CD4-positive, alpha-beta T cell (primary cell): Measurements from ENCODE around the gene SMARCA2. TPM values are rescaled to one million over a fixed set of nuclear protein-coding genes. Genes with fewer than 3 reads are reported as not detected.

Experiments
- ATAC-seq: fragments of 200-7000 bp; cut with Tn5 transposase; one replicate; pipeline ENCODE4 v1.10.0; 2022; ENCODE audit warnings: mild to moderate bottlenecking; ENCODE audit not compliant: poor library complexity
- CTCF ChIA-PET: fragments of 350-600 bp; sonication (Branson Sonifier 250); formaldehyde crosslinking; loops from one replicate; lab custom pipeline; 2021; ENCODE audit warnings: antibody characterized with exemption, inconsistent platforms; lab: Charles Lee
- POLR2A ChIA-PET: fragments of 350-600 bp; sonication (Branson Sonifier 250); formaldehyde crosslinking; loops from one replicate; lab custom pipeline; 2021; ENCODE audit warnings: antibody characterized with exemption, inconsistent platforms; lab: Charles Lee
- DNase-seq, 14 experiments: peaks; one replicate each; pipeline ENCODE4 v3.0.0-alpha.2; 2013 to 2020; ENCODE audit warnings: mixed read lengths in 2 of 14
- H3K27ac ChIP-seq, 2 donors: one replicate each; pipeline versions ENCODE4 v1.5.1 to v1.7.0; 2013; ENCODE audit warnings: low read length in 2 of 2, low read depth in 1 of 2, mild to moderate bottlenecking in 1 of 2
- H3K27me3 ChIP-seq, 2 experiments: 1 replicate in 1 of 2; 2 replicates in 1 of 2; pipeline versions ENCODE4 v1.6.1 to v1.7.0; 2013; ENCODE audit warnings: low read length in 2 of 2, control low read depth in 1 of 2, mild to moderate bottlenecking in 1 of 2, moderate library complexity in 1 of 2; ENCODE audit not compliant: insufficient read depth in 2 of 2, control insufficient read depth in 1 of 2
- H3K36me3 ChIP-seq: one replicate; pipeline ENCODE4 v1.6.1; 2013; ENCODE audit warnings: low read length, control low read depth; ENCODE audit not compliant: insufficient read depth
- H3K4me1 ChIP-seq: one replicate; pipeline ENCODE4 v1.6.1; 2013; ENCODE audit warnings: low read length, control low read depth; ENCODE audit not compliant: insufficient read depth
- H3K4me3 ChIP-seq: one replicate; pipeline ENCODE4 v1.5.1; 2013; ENCODE audit warnings: mild to moderate bottlenecking, low read length, moderate library complexity
- H3K9me3 ChIP-seq, 2 experiments: 1 replicate in 1 of 2; 2 replicates in 1 of 2; pipeline versions ENCODE4 v1.6.1 to v1.7.0; 2013; ENCODE audit warnings: low read length in 2 of 2, mild to moderate bottlenecking in 2 of 2, control low read depth in 1 of 2, moderate library complexity in 1 of 2; ENCODE audit not compliant: control insufficient read depth in 1 of 2, insufficient read depth in 1 of 2
- H3K27ac Mint-ChIP-seq: one replicate; pipeline ENCODE4 v1.8.0; 2020; ENCODE audit warnings: mixed read lengths
- H3K27me3 Mint-ChIP-seq: one replicate; pipeline ENCODE4 v1.8.0; 2021; ENCODE audit warnings: mixed read lengths
- H3K36me3 Mint-ChIP-seq: one replicate; pipeline ENCODE4 v1.8.0; 2021; ENCODE audit warnings: low read depth, mixed read lengths
- H3K4me1 Mint-ChIP-seq: one replicate; pipeline ENCODE4 v1.8.0; 2021; ENCODE audit warnings: low read depth, mixed read lengths
- H3K4me3 Mint-ChIP-seq: one replicate; pipeline ENCODE4 v1.8.0; 2020; ENCODE audit warnings: mild to moderate bottlenecking, mixed read lengths
- H3K9me3 Mint-ChIP-seq: one replicate; pipeline ENCODE4 v1.8.0; 2020; ENCODE audit warnings: mixed read lengths
- CTCF ChIP-seq: fragments of 200-600 bp; IDR thresholded peaks from one replicate; pipeline ENCODE4 v1.8.0; 2022; ENCODE audit warnings: antibody characterized with exemption, mild to moderate bottlenecking
- intact Hi-C, 2 experiments: fragments of 100-400 bp; cut with DNase I in 1 of 2; cut with micrococcal nuclease in 1 of 2; formaldehyde crosslinking; loops; one replicate each; pipeline versions ENCODE4 v1.15.1 to v1.9.0; 2023 to 2025; cut with DNase I, micrococcal nuclease
- total RNA-seq, 174 experiments: library from RNA in 2 of 174; stranded (reverse) in 2 of 174; gene quantifications; one replicate each; pipeline ENCODE4 v1.2.3 and lab custom pipeline; 2021 to 2026

Gene SMARCA2
- total RNA-seq, 2 experiments from 2014 or later: 268 to 272 TPM

GRCh38 chr9:2065704-2066103, 50.6 kb downstream of the SMARCA2 start:
- Mint-ChIP-seq H3K27me3 (no peaks in the 10 kb centered on the region), H3K27ac (peak overlapping the region; percentile 57), H3K4me1 (peaks cover 20% of the 10 kb centered on the region), H3K9me3 (no peaks in the 10 kb centered on the region), H3K36me3 (peaks cover 89% of the 10 kb centered on the region), H3K4me3 (no peak overlapping the region)
- Histone ChIP-seq H3K4me1 (no peaks in the 10 kb centered on the region), H3K4me3 (no peak overlapping the region), H3K36me3 (peaks cover 66% of the 10 kb centered on the region), H3K9me3 (no peaks in the 10 kb centered on the region), H3K27me3 (no peaks in the 10 kb centered on the region), H3K27ac (no peak overlapping the region)
- ChIA-PET POLR2A (interaction anchor here (1.0 to 4.6 kb wide), 2 partner anchors 11 to 48 kb away, joined by 3 to 19 read pairs; no protein-coding TSS in a partner anchor), CTCF (no interaction called here)
- no peak for ATAC-seq
- no peak for TF ChIP-seq CTCF
- no peak for DNase-seq
- intact Hi-C loops: loop anchor here (5.0 kb wide), 4 partner anchors 48 to 358 kb away; partner anchors contain the start of gene SMARCA2 (in 1 of the 2)

DNA sequence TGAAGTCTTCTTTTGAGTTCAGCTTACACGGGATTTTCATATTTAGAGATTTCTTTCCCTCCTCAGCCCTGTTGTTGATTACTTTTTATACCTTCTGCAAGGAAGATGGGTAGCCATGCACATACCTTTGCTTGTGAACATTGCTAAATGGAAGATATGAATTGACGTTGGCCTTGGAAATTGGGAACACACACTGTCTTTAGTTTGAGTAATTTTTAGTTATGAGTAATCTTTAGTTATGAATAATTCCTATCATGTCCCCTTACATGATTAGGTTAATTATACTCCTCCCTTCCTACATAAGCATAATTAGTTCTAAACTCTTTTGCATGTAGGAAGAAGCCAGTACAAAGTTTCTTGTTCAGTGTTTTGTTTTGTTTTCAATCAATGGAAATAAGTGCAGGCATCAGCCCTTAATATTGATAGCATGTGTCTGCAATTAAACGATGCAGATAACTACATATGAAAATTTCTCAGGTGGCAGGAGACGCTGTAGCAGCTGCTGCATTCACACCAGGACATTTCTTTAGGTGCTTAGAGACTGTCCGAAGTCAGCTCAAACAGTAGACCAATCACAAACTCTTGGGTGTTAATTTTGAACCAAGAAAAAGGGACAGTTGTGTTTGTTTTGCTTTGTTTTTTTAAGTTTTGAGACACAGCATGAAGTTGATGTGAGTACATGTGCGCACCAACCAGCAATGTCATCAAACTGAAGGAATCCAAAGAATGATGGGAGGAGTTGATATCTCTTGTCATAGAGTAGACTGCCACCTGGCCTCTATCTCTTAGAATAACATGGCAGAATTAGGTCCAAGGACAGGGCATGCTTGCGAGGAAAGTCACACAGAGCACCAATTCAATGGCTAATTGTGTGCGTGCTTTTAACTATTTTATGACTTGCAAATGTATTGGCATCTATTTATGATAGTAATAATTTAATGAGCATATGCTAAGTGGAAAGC, 51.4 kb downstream of the SMARCA2 start:
- ChIA-PET POLR2A (interaction anchor here (1.0 to 4.6 kb wide), 3 partner anchors 12 to 52 kb away, joined by 3 to 19 read pairs (median 9); no protein-coding TSS in a partner anchor), CTCF (interaction anchor here (0.8 to 1.5 kb wide), 2 partner anchors 13 to 52 kb away, joined by 3 to 4 read pairs; partner anchors contain the start of gene SMARCA2)
- H3K4me1 ChIP-seq: no peaks in the 10 kb centered on the region
- ATAC-seq (peak; percentile 87), DNase-seq (peak in 4 of 14 experiments; percentile 7 to 59 (median 50))
- H3K27ac ChIP-seq: no peak overlapping the region
- Mint-ChIP-seq H3K4me3 (no peak overlapping the region), H3K9me3 (no peaks in the 10 kb centered on the region), H3K27me3 (no peaks in the 10 kb centered on the region), H3K27ac (peak overlapping the region; percentile 79), H3K36me3 (peaks cover 89% of the 10 kb centered on the region), H3K4me1 (peaks cover 24% of the 10 kb centered on the region)
- TF ChIP-seq CTCF: peak; percentile 63
- peaks cover 65% of the 10 kb centered on the region for H3K36me3 ChIP-seq
- H3K27me3 ChIP-seq: no peaks in the 10 kb centered on the region
- no peak overlapping the region for H3K4me3 ChIP-seq
- H3K9me3 ChIP-seq: no peaks in the 10 kb centered on the region
- intact Hi-C loops: loop anchor here (1.0 to 5.0 kb wide), 5 partner anchors 49 to 359 kb away; partner anchors contain the start of gene SMARCA2 (in 1 of the 2)

DNA sequence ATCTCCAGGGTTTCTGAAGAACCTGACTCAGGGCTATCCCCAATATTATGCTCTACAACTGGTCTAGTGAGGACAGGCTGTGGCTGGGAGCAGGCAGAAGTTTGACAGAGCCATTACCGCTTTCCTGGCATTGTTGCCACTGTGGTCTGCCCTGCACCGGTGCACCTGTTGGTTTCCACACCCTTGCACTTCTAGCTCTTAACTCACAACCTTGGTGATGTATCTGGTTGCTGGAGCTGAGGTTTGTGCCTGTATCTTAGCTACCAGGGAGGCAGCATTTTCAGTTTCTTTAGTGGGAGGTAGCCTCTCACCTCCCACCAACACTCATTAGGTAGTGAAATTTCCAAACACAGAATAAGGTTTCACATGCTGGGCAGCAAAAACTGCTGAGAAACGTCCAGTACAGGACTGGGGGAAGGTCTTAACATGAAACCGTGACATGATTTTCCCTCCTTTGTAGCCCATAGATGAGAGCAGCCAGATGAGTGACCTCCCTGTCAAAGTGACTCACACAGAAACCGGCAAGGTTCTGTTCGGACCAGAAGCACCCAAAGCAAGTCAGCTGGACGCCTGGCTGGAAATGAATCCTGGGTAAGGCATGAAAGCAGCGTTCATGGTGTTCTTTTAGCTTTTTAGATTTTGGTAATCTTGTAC, 57.7 kb downstream of the SMARCA2 start:
- Mint-ChIP-seq H3K4me3 (no peak overlapping the region), H3K27me3 (no peaks in the 10 kb centered on the region), H3K27ac (peak overlapping the region; percentile 76), H3K36me3 (peaks cover 96% of the 10 kb centered on the region), H3K4me1 (peaks cover 9% of the 10 kb centered on the region), H3K9me3 (no peaks in the 10 kb centered on the region)
- peaks cover 90% of the 10 kb centered on the region for H3K36me3 ChIP-seq
- H3K4me1 ChIP-seq: no peaks in the 10 kb centered on the region
- H3K4me3 ChIP-seq: no peak overlapping the region
- CTCF ChIA-PET: no interaction called here
- no peak overlapping the region for H3K27ac ChIP-seq
- no peak for ATAC-seq
- intact Hi-C loops: no loop called here
- no peak for TF ChIP-seq CTCF
- no peak for DNase-seq
- H3K27me3 ChIP-seq: no peaks in the 10 kb centered on the region
- POLR2A ChIA-PET: no interaction called here
- no peaks in the 10 kb centered on the region for H3K9me3 ChIP-seq
